Neural cell (in vitro differentiated cells): ENCODE data around the gene MAP3K1. TPM values are rescaled to one million over a fixed set of nuclear protein-coding genes. Genes with fewer than 3 reads are reported as not detected.

Source experiments
- H2AFZ ChIP-seq: fragments of 200-600, 300-800 bp; sonication (generic), shearing (Covaris generic); 2 replicates; pipeline ENCODE4 v1.6.0; 2014; ENCODE audit warnings: low read depth, mild to moderate bottlenecking, antibody characterized with exemption, low read length, moderate library complexity
- H3F3A ChIP-seq: fragments of 200-600 bp; shearing (Covaris generic); 2 replicates; pipeline ENCODE4 v1.6.1; 2016; ENCODE audit warnings: mild to moderate bottlenecking, moderate library complexity, mixed read lengths, antibody characterized with exemption, low read length; ENCODE audit not compliant: insufficient read depth, poor library complexity, severe bottlenecking
- H3K27ac ChIP-seq: fragments of 200-600, 300-800 bp; sonication (generic), shearing (Covaris generic); 2 replicates; pipeline ENCODE4 v1.5.1; 2014; ENCODE audit warnings: mild to moderate bottlenecking, low read length, moderate library complexity
- H3K27me3 ChIP-seq: fragments of 300-800, 200-600 bp; sonication (generic), shearing (Covaris generic); 2 replicates; pipeline ENCODE4 v1.6.0; 2014; ENCODE audit warnings: mild to moderate bottlenecking, low read depth, low read length, moderate library complexity; ENCODE audit not compliant: insufficient read depth
- H3K36me3 ChIP-seq: fragments of 300-800, 200-600 bp; sonication (generic), shearing (Covaris generic); 2 replicates; pipeline ENCODE4 v1.5.1; 2014; ENCODE audit warnings: mild to moderate bottlenecking, antibody characterized with exemption, low read length, moderate library complexity; ENCODE audit not compliant: insufficient read depth
- H3K4me2 ChIP-seq: fragments of 300-800, 200-600 bp; sonication (generic), shearing (Covaris generic); 2 replicates; pipeline ENCODE4 v1.6.0; 2014; ENCODE audit warnings: mild to moderate bottlenecking, low read length
- H3K4me3 ChIP-seq: fragments of 300-800, 200-600 bp; sonication (generic), shearing (Covaris generic); 2 replicates; pipeline ENCODE4 v1.5.1; 2014; ENCODE audit warnings: mild to moderate bottlenecking, low read length, moderate library complexity
- H3K79me2 ChIP-seq: fragments of 200-600 bp; shearing (Covaris generic); replicated peaks from 2 replicates; pipeline ENCODE4 v1.6.0; 2014; ENCODE audit warnings: mild to moderate bottlenecking, low read length, moderate library complexity; ENCODE audit not compliant: insufficient read depth
- H3K9ac ChIP-seq: fragments of 300-800, 200-600 bp; sonication (generic), shearing (Covaris generic); 2 replicates; pipeline ENCODE4 v1.6.1; 2016; ENCODE audit warnings: mild to moderate bottlenecking, low read length, mixed read lengths
- H3K9me2 ChIP-seq: fragments of 200-600 bp; shearing (Covaris generic); 2 replicates; pipeline ENCODE4 v1.6.1; 2016; ENCODE audit warnings: mild to moderate bottlenecking, low read length, mixed read lengths; ENCODE audit not compliant: insufficient read depth
- H3K9me3 ChIP-seq: fragments of 200-600, 300-800 bp; sonication (generic), shearing (Covaris generic); 2 replicates; pipeline ENCODE4 v1.6.1; 2016; ENCODE audit warnings: mild to moderate bottlenecking, mixed run types, low read length, moderate library complexity, mixed read lengths
- H4K20me1 ChIP-seq: fragments of 200-600 bp; shearing (Covaris generic); 2 replicates; pipeline ENCODE4 v1.6.1; 2016; ENCODE audit warnings: mild to moderate bottlenecking, mixed run types; ENCODE audit not compliant: insufficient read depth
- CTCF ChIP-seq: fragments of 450-650 bp; IDR thresholded peaks from 2 replicates; pipeline ENCODE4 v1.5.1; 2014; ENCODE audit warnings: antibody characterized with exemption, mild to moderate bottlenecking, moderate library complexity; ENCODE audit not compliant: poor library complexity, severe bottlenecking
- EP300 ChIP-seq: fragments of 450-650 bp; conservative IDR thresholded peaks from 2 replicates; pipeline ENCODE4 v1.6.1; 2014; ENCODE audit warnings: antibody characterized with exemption, mild to moderate bottlenecking, moderate library complexity; ENCODE audit not compliant: poor library complexity, severe bottlenecking
- EZH2 ChIP-seq: fragments of 200-600, 300-800 bp; shearing (Covaris generic), sonication (generic); IDR thresholded peaks from 2 replicates; pipeline ENCODE4 v1.6.1; 2014; ENCODE audit warnings: antibody characterized with exemption, low read length, borderline replicate concordance, mild to moderate bottlenecking; ENCODE audit not compliant: insufficient read depth, poor library complexity, severe bottlenecking
- MXI1 ChIP-seq: fragments of 450-650 bp; conservative IDR thresholded peaks from 2 replicates; pipeline ENCODE4 v1.6.1; 2014; ENCODE audit warnings: antibody characterized with exemption, mild to moderate bottlenecking; ENCODE audit not compliant: poor library complexity, severe bottlenecking
- POLR2AphosphoS5 ChIP-seq: IDR thresholded peaks from 2 replicates; pipeline ENCODE4 v1.6.1; 2012
- RAD21 ChIP-seq: fragments of 450-650 bp; conservative IDR thresholded peaks from 2 replicates; pipeline ENCODE4 v1.6.1; 2014; ENCODE audit warnings: antibody characterized with exemption, mild to moderate bottlenecking, moderate library complexity
- SMC3 ChIP-seq: fragments of 450-650 bp; conservative IDR thresholded peaks from 2 replicates; pipeline ENCODE4 v1.6.1; 2014; ENCODE audit warnings: antibody characterized with exemption, mild to moderate bottlenecking, moderate library complexity; ENCODE audit not compliant: poor library complexity
- TAF1 ChIP-seq: IDR thresholded peaks from 2 replicates; pipeline ENCODE4 v1.6.1; 2012; ENCODE audit warnings: low read depth
- polyA plus RNA-seq: library from polyadenylated mRNA; depleted of rRNA; stranded (reverse); fragments of >200 nt; gene quantifications from 2 replicates; pipeline ENCODE4 v1.2.3, GENCODE V29; 2014
- TF ChIP-seq, protein P1 (sequence below): IDR thresholded peaks from 2 replicates; pipeline ENCODE4 v1.6.1; 2012; ENCODE audit warnings: borderline replicate concordance

MAP3K1 gene
- polyA plus RNA-seq, 1 donor from 2014 or later = 26.4 TPM

GRCh38 chr5:56862909-56863308, 47.6 kb downstream of the MAP3K1 start:
- H3K4me2 ChIP-seq = no peak overlapping the region
- no peak overlapping the region for H3K9ac ChIP-seq
- H3K27ac ChIP-seq = no peak overlapping the region
- H3F3A ChIP-seq = no peaks in the 10 kb centered on the region
- H3K9me3 ChIP-seq = no peaks in the 10 kb centered on the region
- H3K79me2 ChIP-seq = no peaks in the 10 kb centered on the region
- H4K20me1 ChIP-seq = no peaks in the 10 kb centered on the region
- H3K9me2 ChIP-seq = no peaks in the 10 kb centered on the region
- no peaks in the 10 kb centered on the region for H3K27me3 ChIP-seq
- TF ChIP-seq TAF1 (no peak), EP300 (no peak), MXI1 (no peak), RAD21 (no peak)
- TF ChIP-seq, protein P1, sequence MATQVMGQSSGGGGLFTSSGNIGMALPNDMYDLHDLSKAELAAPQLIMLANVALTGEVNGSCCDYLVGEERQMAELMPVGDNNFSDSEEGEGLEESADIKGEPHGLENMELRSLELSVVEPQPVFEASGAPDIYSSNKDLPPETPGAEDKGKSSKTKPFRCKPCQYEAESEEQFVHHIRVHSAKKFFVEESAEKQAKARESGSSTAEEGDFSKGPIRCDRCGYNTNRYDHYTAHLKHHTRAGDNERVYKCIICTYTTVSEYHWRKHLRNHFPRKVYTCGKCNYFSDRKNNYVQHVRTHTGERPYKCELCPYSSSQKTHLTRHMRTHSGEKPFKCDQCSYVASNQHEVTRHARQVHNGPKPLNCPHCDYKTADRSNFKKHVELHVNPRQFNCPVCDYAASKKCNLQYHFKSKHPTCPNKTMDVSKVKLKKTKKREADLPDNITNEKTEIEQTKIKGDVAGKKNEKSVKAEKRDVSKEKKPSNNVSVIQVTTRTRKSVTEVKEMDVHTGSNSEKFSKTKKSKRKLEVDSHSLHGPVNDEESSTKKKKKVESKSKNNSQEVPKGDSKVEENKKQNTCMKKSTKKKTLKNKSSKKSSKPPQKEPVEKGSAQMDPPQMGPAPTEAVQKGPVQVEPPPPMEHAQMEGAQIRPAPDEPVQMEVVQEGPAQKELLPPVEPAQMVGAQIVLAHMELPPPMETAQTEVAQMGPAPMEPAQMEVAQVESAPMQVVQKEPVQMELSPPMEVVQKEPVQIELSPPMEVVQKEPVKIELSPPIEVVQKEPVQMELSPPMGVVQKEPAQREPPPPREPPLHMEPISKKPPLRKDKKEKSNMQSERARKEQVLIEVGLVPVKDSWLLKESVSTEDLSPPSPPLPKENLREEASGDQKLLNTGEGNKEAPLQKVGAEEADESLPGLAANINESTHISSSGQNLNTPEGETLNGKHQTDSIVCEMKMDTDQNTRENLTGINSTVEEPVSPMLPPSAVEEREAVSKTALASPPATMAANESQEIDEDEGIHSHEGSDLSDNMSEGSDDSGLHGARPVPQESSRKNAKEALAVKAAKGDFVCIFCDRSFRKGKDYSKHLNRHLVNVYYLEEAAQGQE = no peak
- no peak overlapping the region for H2AFZ ChIP-seq
- H3K36me3 ChIP-seq = peaks cover 7% of the 10 kb centered on the region
- H3K4me3 ChIP-seq = no peak overlapping the region

- TF ChIP-seq TAF1 (no peak), EZH2 (no peak), RAD21 (no peak), MXI1 (no peak), SMC3 (no peak), CTCF (no peak), POLR2AphosphoS5 (no peak), EP300 (no peak)
- TF ChIP-seq, protein P1 = no peak
- no peaks in the 10 kb centered on the region for H3K9me3 ChIP-seq
- no peaks in the 10 kb centered on the region for H3K27me3 ChIP-seq
Measured at GRCh38 chr5:56871777-56872176, 56.4 kb downstream of the MAP3K1 start.

More at GRCh38 chr5:56871777-56872176, 56.4 kb downstream of the MAP3K1 start:
- H3K9ac ChIP-seq = no peak overlapping the region
- no peaks in the 10 kb centered on the region for H3K9me2 ChIP-seq
- no peaks in the 10 kb centered on the region for H3F3A ChIP-seq
- no peak overlapping the region for H2AFZ ChIP-seq
- H4K20me1 ChIP-seq = no peaks in the 10 kb centered on the region
- H3K36me3 ChIP-seq = peaks cover 34% of the 10 kb centered on the region
- no peak overlapping the region for H3K4me2 ChIP-seq
- no peak overlapping the region for H3K4me3 ChIP-seq
- H3K79me2 ChIP-seq = no peaks in the 10 kb centered on the region
- no peak overlapping the region for H3K27ac ChIP-seq
